T-cell (primary cell): ENCODE measurements around the gene OR1B1. TPM values are rescaled to one million over a fixed set of nuclear protein-coding genes. Genes with fewer than 3 reads are reported as not detected.
"Not testable (repeated sequence)": the region's sequence is repeated elsewhere in the genome, so short reads cannot be mapped to it uniquely, and the experiment has no call there.

Experiments
- ATAC-seq, 4 experiments: fragments of 200-7000 bp in 3 of 4; fragments of 150-1000 bp in 1 of 4; cut with Tn5 transposase; replicated peaks in 1 of 4; 1 replicate in 3 of 4; 2 replicates in 1 of 4; pipeline ENCODE4 v1.10.0; 2021; ENCODE audit warnings: moderate library complexity in 3 of 4, mild to moderate bottlenecking in 2 of 4, moderate number of reproducible peaks in 1 of 4
- CTCF ChIA-PET, 2 donors: fragments of 300-600 bp; sonication (Branson Sonifier 250); formaldehyde crosslinking; loops; one replicate each; lab custom pipeline; 2022; ENCODE audit warnings: antibody characterized with exemption in 2 of 2; lab: Charles Lee
- POLR2A ChIA-PET, 2 donors: fragments of 300-600 bp; sonication (Branson Sonifier 250); formaldehyde crosslinking; loops; one replicate each; lab custom pipeline; 2022; ENCODE audit warnings: antibody characterized with exemption in 2 of 2; lab: Charles Lee
- DNase-seq, 35 experiments: peaks; one replicate each; pipeline versions ENCODE4 v3.0.0 to v3.0.0-alpha.2; 2013 to 2023
- H3K27ac ChIP-seq: one replicate; pipeline ENCODE4 v1.5.1; 2013; ENCODE audit warnings: low read length
- H3K27me3 ChIP-seq, 2 experiments: replicated peaks in 1 of 2; 1 replicate in 1 of 2; 2 replicates in 1 of 2; pipeline versions ENCODE4 v1.6.1 to v1.7.0; 2013; ENCODE audit warnings: low read length in 1 of 2, mixed read lengths in 1 of 2; ENCODE audit not compliant: control insufficient read depth in 2 of 2, insufficient read depth in 2 of 2; ENCODE audit errors: extremely low read depth in 1 of 2
- H3K36me3 ChIP-seq, 2 donors: 1 replicate in 1 of 2; 2 replicates in 1 of 2; pipeline versions ENCODE4 v1.6.1 to v1.7.0; 2013; ENCODE audit warnings: low read length in 1 of 2; ENCODE audit not compliant: control insufficient read depth in 2 of 2, insufficient read depth in 1 of 2; ENCODE audit errors: extremely low read depth in 1 of 2
- H3K4me1 ChIP-seq, 2 experiments: 1 replicate in 1 of 2; 2 replicates in 1 of 2; pipeline versions ENCODE4 v1.6.1 to v1.7.0; 2013; ENCODE audit warnings: low read length in 2 of 2, mixed read lengths in 1 of 2; ENCODE audit not compliant: insufficient read depth in 2 of 2, control insufficient read depth in 1 of 2; ENCODE audit errors: extremely low read depth in 1 of 2
- H3K4me3 ChIP-seq, 2 donors: 1 replicate in 1 of 2; 2 replicates in 1 of 2; pipeline versions ENCODE4 v1.5.1 to v1.7.0; 2013; ENCODE audit warnings: mild to moderate bottlenecking in 2 of 2, low read length in 1 of 2, moderate library complexity in 1 of 2; ENCODE audit not compliant: control insufficient read depth in 1 of 2; ENCODE audit errors: extremely low read depth in 1 of 2
- H3K9me3 ChIP-seq: 2 replicates; pipeline ENCODE4 v1.7.0; 2013
- H3K27ac Mint-ChIP-seq, 2 donors: one replicate each; pipeline ENCODE4 v1.8.0; 2020 to 2021; ENCODE audit warnings: mild to moderate bottlenecking in 2 of 2, mixed read lengths in 2 of 2
- H3K27me3 Mint-ChIP-seq, 2 donors: one replicate each; pipeline ENCODE4 v1.8.0; 2021 to 2022; ENCODE audit warnings: mixed read lengths in 2 of 2
- H3K36me3 Mint-ChIP-seq: one replicate; pipeline ENCODE4 v1.8.0; 2021; ENCODE audit warnings: mixed read lengths
- H3K4me1 Mint-ChIP-seq, 3 donors: one replicate each; pipeline ENCODE4 v1.8.0; 2020 to 2022; ENCODE audit warnings: mixed read lengths in 3 of 3, mild to moderate bottlenecking in 1 of 3
- H3K4me3 Mint-ChIP-seq, 3 donors: one replicate each; pipeline ENCODE4 v1.8.0; 2020 to 2022; ENCODE audit warnings: mild to moderate bottlenecking in 3 of 3, mixed read lengths in 3 of 3, moderate library complexity in 3 of 3
- H3K9me3 Mint-ChIP-seq, 3 donors: one replicate each; pipeline ENCODE4 v1.8.0; 2020 to 2022; ENCODE audit warnings: mixed read lengths in 3 of 3
- WGBS: methylation state at CpG from one replicate; pipeline ENCODE4 v1.1.5; 2013; ENCODE audit warnings: missing lambda C conversion rate; ENCODE audit not compliant: insufficient coverage; 5-methylcytosine and 5-hydroxymethylcytosine counted together
- total RNA-seq, 35 experiments: library from RNA in 6 of 35; stranded (reverse) in 6 of 35; fragments of 120-200 nt in 1 of 35; gene quantifications; one replicate each; pipeline versions ENCODE4 v1.2.1 to v1.2.4 and lab custom pipeline; 2013 to 2026

Gene OR1B1
- total RNA-seq, 5 donors from 2014 or later (not counting 1 experiment from before 2014, with no cell fraction given), result not detected

DNA sequence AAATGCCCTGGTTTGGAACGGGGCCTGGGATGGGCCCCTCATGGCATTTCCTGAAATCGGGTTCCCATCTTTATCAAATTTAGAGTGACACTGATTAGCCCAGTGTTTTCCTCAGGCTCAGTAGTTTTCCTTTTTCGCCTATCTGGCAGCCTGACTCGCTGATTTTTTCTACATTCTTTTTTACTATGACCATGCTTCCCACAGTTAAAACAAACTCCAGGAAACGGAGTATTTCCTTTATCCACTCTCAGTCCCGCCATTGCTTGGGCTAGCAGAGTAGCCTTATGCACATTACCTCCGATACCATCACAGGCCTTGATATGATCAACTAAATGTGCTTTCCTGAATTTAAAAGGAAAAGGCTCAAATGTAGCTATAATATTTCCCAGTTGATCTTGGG lies 37.4 kb downstream of the OR1B1 start:
- ATAC-seq (no peak), DNase-seq (no peak)
- Mint-ChIP-seq H3K27me3 (peaks cover 0 to 12% of the 10 kb centered on the region in 2 donors), H3K9me3 (peaks cover 0 to 2% (median 0%) of the 10 kb centered on the region in 3 donors), H3K4me1 (no peaks in the 10 kb centered on the region), H3K27ac (no peak overlapping the region), H3K36me3 (no peaks in the 10 kb centered on the region), H3K4me3 (no peak overlapping the region)
- H3K27ac ChIP-seq, result no peak overlapping the region
- H3K36me3 ChIP-seq, result no peaks in the 10 kb centered on the region
- ChIA-PET CTCF (no interaction called here), POLR2A (no interaction called here)
- no peaks in the 10 kb centered on the region for H3K9me3 ChIP-seq
- H3K27me3 ChIP-seq, result no peaks in the 10 kb centered on the region
- H3K4me3 ChIP-seq, result no peak overlapping the region
- 69% methylated on average over 2 of the region's 7 CpGs for WGBS
- no peaks in the 10 kb centered on the region for H3K4me1 ChIP-seq

DNA sequence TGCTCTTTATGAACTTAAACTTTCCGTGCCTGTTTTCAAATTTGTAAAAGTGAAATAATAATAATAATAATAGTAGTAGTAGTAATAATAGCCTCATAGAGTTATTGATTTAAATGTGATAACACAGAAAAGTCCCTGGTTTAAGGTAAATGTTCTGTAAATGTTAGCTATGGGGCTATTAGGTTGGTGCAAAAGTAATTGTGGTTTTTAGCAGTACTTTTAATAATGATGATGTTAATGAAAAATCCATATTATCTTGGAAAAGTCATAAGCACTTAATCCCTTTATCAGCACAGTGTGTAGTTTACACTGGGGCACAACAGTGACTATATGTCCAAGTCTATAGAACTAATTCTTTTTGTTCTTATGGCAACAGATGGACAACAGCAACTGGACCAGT lies 43.1 kb downstream of the OR1B1 start, which contains the start of gene OR1Q1:
OR1Q1 (plus strand) TSS at position 377 of the 400 bp plus-strand sequence; CDS start at position 377, 0 bp downstream.
- Mint-ChIP-seq H3K9me3 (peaks cover 0 to 2% (median 0%) of the 10 kb centered on the region in 3 donors), H3K4me3 (no peak within 1 kb of the TSS), H3K27ac (no peak within 1 kb of the TSS), H3K27me3 (peaks cover 9 to 17% of the 10 kb centered on the region in 2 donors), H3K36me3 (no peaks in the 10 kb centered on the region), H3K4me1 (no peaks in the 10 kb centered on the region)
- DNase-seq, result no peak
- ChIA-PET CTCF (no interaction called here), POLR2A (no interaction called here)
- ATAC-seq, result no peak
- no peak within 1 kb of the TSS for H3K4me3 ChIP-seq
- H3K4me1 ChIP-seq, result no peaks in the 10 kb centered on the region
- peaks cover 0 to 4% of the 10 kb centered on the region in 2 experiments for H3K27me3 ChIP-seq
- no peak within 1 kb of the TSS for H3K27ac ChIP-seq
- H3K36me3 ChIP-seq, result no peaks in the 10 kb centered on the region
- H3K9me3 ChIP-seq, result no peaks in the 10 kb centered on the region
- no CpG with 5 or more reads among the region's 1 CpG for WGBS

DNA sequence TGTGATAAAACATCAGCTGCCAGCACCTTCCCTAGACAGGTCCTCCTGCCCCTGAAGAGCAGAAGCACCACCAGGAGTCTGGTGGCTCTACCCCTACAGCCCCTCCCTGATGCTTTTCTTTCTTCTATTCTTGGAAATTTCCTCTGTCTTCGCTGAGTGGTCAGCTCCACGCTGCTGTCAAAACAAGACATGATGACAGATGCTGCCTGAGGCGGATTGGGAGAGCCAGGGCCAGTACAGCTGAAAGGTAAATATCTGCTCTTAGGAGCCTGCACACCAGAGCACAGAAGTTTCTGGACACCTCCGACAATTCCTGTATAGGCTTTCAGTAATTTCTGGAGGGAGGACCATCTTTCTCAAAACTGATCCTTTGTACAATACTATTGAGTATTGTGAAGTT lies 47.6 kb downstream of the OR1B1 start:
- Histone ChIP-seq H3K4me1 (no peaks in the 10 kb centered on the region), H3K27ac (no peak overlapping the region), H3K4me3 (no peak overlapping the region), H3K36me3 (no peaks in the 10 kb centered on the region), H3K9me3 (no peaks in the 10 kb centered on the region), H3K27me3 (peaks cover 0 to 4% of the 10 kb centered on the region in 2 experiments)
- Mint-ChIP-seq H3K4me3 (no peak overlapping the region), H3K4me1 (no peaks in the 10 kb centered on the region), H3K9me3 (no peaks in the 10 kb centered on the region), H3K27me3 (peaks cover 9 to 15% of the 10 kb centered on the region in 2 donors), H3K27ac (no peak overlapping the region), H3K36me3 (no peaks in the 10 kb centered on the region)
- ATAC-seq, result no peak
- POLR2A ChIA-PET, result no interaction called here
- CTCF ChIA-PET, result no interaction called here
- WGBS, result 64% methylated on average over 3 of the region's 4 CpGs
- DNase-seq, result no peak

DNA sequence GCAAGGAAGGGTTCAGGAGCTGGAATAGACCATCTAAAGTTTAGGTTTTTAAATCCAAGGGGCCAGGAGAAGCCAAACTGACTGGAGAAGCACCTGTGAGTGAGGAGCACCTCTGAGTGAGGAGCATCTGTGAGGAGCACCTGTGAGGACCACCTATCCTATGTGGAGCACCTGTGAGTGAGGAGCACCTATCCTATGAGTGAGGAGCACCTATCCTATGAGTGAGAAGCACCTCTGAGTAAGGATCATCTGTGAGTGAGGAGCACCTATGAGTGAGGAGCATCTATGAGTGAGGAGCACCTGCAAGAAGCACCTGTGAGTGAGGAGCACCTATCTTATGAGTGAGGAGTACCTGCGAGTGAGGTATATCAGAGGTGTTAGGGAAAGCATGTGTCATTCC lies 50.8 kb downstream of the OR1B1 start:
- no CpG with 5 or more reads among the region's 1 CpG for WGBS
- no peaks in the 10 kb centered on the region for H3K4me1 Mint-ChIP-seq
- H3K27me3 Mint-ChIP-seq, result peaks cover 9 to 12% of the 10 kb centered on the region in 2 donors
- Histone ChIP-seq H3K27me3 (peaks cover 0 to 4% of the 10 kb centered on the region in 2 experiments), H3K9me3 (no peaks in the 10 kb centered on the region), H3K27ac (no peak overlapping the region), H3K4me1 (no peaks in the 10 kb centered on the region), H3K4me3 (no peak overlapping the region), H3K36me3 (no peaks in the 10 kb centered on the region)
- peaks cover 0 to 5% (median 0%) of the 10 kb centered on the region in 3 donors for H3K9me3 Mint-ChIP-seq
- no peak overlapping the region for H3K27ac Mint-ChIP-seq
- DNase-seq (no peak), ATAC-seq (no peak)
- POLR2A ChIA-PET, result no interaction called here
- CTCF ChIA-PET, result no interaction called here
- H3K36me3 Mint-ChIP-seq, result no peaks in the 10 kb centered on the region
- no peak overlapping the region for H3K4me3 Mint-ChIP-seq

DNA sequence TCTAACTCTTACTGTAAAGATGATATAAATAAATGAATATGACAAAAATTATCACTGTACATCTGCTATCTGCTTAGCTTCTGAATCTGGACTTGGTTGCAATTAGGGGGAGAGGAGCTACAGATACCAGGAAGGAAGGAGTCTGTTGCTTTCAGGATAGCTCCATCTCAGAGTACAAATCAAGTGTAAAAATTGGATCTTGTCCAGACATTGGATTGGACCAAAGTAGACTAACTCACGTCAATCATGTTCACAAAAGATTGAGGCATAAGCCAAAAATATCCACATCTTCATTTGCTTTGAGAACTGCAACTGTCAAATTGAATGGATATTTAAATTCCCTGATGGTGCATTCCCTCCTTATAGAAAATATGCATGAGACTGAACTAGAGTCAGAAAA lies 51.7 kb downstream of the OR1B1 start:
- Mint-ChIP-seq H3K9me3 (peaks cover 0 to 12% (median 3%) of the 10 kb centered on the region in 3 donors), H3K36me3 (peaks cover 3% of the 10 kb centered on the region), H3K27me3 (peaks cover 7 to 8% of the 10 kb centered on the region in 2 donors), H3K27ac (no peak overlapping the region), H3K4me1 (no peaks in the 10 kb centered on the region), H3K4me3 (no peak overlapping the region)
- DNase-seq, result no peak
- ATAC-seq, result no peak
- Histone ChIP-seq H3K9me3 (no peaks in the 10 kb centered on the region), H3K4me3 (no peak overlapping the region), H3K36me3 (no peaks in the 10 kb centered on the region), H3K27me3 (peaks cover 0 to 4% of the 10 kb centered on the region in 2 experiments), H3K4me1 (no peaks in the 10 kb centered on the region), H3K27ac (no peak overlapping the region)
- ChIA-PET POLR2A (no interaction called here), CTCF (no interaction called here)
- no CpG with 5 or more reads among the region's 1 CpG for WGBS

DNA sequence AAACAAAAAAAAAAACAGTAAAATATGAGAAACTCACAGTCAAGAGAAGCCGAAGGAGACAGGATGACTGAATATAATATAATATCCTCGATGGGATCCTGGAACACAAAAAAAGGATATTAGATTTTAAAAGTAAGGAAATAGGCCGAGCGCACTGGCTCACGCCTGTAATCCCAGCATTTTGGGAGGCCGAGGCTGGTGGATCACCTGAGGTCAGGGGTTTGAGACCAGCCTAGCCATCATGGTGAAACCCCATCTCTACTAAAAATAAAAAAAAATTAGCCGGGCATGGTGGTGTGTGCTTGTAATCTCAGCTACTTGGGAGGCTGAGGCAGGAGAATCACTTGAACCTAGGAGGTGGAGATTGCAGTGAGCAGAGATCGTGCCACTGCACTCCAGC lies 74.1 kb downstream of the OR1B1 start, which contains the start of gene OR1L8:
OR1L8 (minus strand) TSS at position 101 of the 400 bp plus-strand sequence. CDS start 14,907 bp downstream, outside the sequence.
- H3K27me3 Mint-ChIP-seq, H3K27me3 ChIP-seq, H3K27ac ChIP-seq, CTCF ChIA-PET, H3K4me1 ChIP-seq, H3K4me3 Mint-ChIP-seq, H3K4me1 Mint-ChIP-seq, H3K9me3 ChIP-seq, POLR2A ChIA-PET, H3K36me3 ChIP-seq, H3K36me3 Mint-ChIP-seq, H3K4me3 ChIP-seq, ATAC-seq, DNase-seq, H3K27ac Mint-ChIP-seq, H3K9me3 Mint-ChIP-seq: not testable (repeated sequence)
- WGBS, result no CpG with 5 or more reads among the region's 8 CpGs

DNA sequence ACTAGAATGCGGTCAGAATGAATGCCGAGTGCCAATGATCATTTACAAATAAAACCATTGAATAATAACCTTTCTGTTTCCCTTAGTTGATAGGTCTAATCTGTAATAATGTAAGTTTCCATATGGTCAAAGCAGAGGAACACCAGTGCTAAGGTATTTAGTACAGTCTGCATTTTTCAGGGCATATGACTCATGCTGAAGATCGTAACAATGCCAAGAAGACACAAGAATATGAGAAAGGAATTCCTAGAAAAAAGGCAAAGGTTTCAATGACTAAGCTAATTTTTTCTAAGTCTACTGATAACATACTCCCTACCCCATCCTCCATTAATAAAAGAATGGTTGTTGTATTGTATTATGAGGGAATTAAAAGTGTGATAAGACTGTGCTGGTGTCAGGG lies 77.1 kb downstream of the OR1B1 start:
- H3K9me3 ChIP-seq, result no peaks in the 10 kb centered on the region
- ATAC-seq (no peak), DNase-seq (no peak)
- no CpG with 5 or more reads among the region's 3 CpGs for WGBS
- Mint-ChIP-seq H3K27me3 (no peaks in the 10 kb centered on the region), H3K27ac (no peak overlapping the region), H3K4me1 (no peaks in the 10 kb centered on the region), H3K36me3 (peaks cover 9% of the 10 kb centered on the region), H3K9me3 (peaks cover 0 to 2% (median 0%) of the 10 kb centered on the region in 3 donors), H3K4me3 (no peak overlapping the region)
- CTCF ChIA-PET, result no interaction called here
- POLR2A ChIA-PET, result no interaction called here
- no peak overlapping the region for H3K4me3 ChIP-seq
- peaks cover 0 to 3% of the 10 kb centered on the region in 2 experiments for H3K27me3 ChIP-seq
- H3K36me3 ChIP-seq, result no peaks in the 10 kb centered on the region
- H3K4me1 ChIP-seq, result no peaks in the 10 kb centered on the region
- H3K27ac ChIP-seq, result no peak overlapping the region
